ENCODE results near the gene SCN4A.
A peak's percentile ranks its signal among the peaks of the same experiment; 100 is the strongest.
"Not testable (repeated sequence)": the region's sequence is repeated elsewhere in the genome, so short reads cannot be mapped to it uniquely, and the experiment has no call there.

SCN4A gene

GRCh38 chr17:63972796-63973195 is at the start of gene SCN4A:
TSS of gene SCN4A (minus strand) at chr17:63972918. CDS start at chr17:63972841, 77 bp downstream.
- DNase-seq = no peak

- DNase-seq = peak; percentile 59
Measured at GRCh38 chr17:64020056-64020766, 47.5 kb upstream of the SCN4A start, which contains the start of gene ICAM2. TSS of gene ICAM2 (minus strand) at chr17:64020633. CDS start at chr17:64006691, 13,942 bp downstream.

- DNase-seq = not testable (repeated sequence)
Measured at GRCh38 chr17:64019551-64019961, 46.8 kb upstream of the SCN4A start.

GRCh38 chr17:64017381-64017980 is 44.8 kb upstream of the SCN4A start:
- DNase-seq = no peak

- DNase-seq = no peak
Measured at GRCh38 chr17:64016974-64017373, 44.3 kb upstream of the SCN4A start.

- no peak for DNase-seq
Measured at GRCh38 chr17:64016231-64016784, 43.6 kb upstream of the SCN4A start.

GRCh38 chr17:64015447-64015846 is 42.7 kb upstream of the SCN4A start:
- DNase-seq = no peak

GRCh38 chr17:64009571-64010402 is 37.1 kb upstream of the SCN4A start:
- DNase-seq = no peak

- DNase-seq = no peak
Measured at GRCh38 chr17:64008830-64009229, 36.1 kb upstream of the SCN4A start.

- DNase-seq = no peak
Measured at GRCh38 chr17:64008346-64008745, 35.6 kb upstream of the SCN4A start.

- no peak for DNase-seq
Measured at GRCh38 chr17:64007838-64008282, 35.1 kb upstream of the SCN4A start.

- peak; percentile 21 for DNase-seq
Measured at GRCh38 chr17:64007089-64007837, 34.5 kb upstream of the SCN4A start.

GRCh38 chr17:64006361-64007088 is 33.8 kb upstream of the SCN4A start:
- DNase-seq = no peak

- DNase-seq = peak; percentile 95
Measured at GRCh38 chr17:64005734-64006167, 33.0 kb upstream of the SCN4A start.

GRCh38 chr17:64004903-64005733 is 32.4 kb upstream of the SCN4A start:
- no peak for DNase-seq

- no peak for DNase-seq
Measured at GRCh38 chr17:64004218-64004770, 31.6 kb upstream of the SCN4A start.

GRCh38 chr17:64003526-64004121 is 30.9 kb upstream of the SCN4A start:
- DNase-seq = no peak

GRCh38 chr17:64002658-64003525 is 30.2 kb upstream of the SCN4A start:
- no peak for DNase-seq

Data from NCI-H69 (cell line).